ENCODE measurements around the gene GNRHR. TPM values are rescaled to one million over a fixed set of nuclear protein-coding genes. Genes with fewer than 3 reads are reported as not detected.

Gene GNRHR
- total and polyA plus RNA-seq, 10 donors: 0.37 TPM; not detected in 9

GRCh38 chr4:67694662-67695061, 59.5 kb downstream of the GNRHR start:
- Histone ChIP-seq H3K9me3 (peaks cover 0 to 7% (median 0%) of the 10 kb centered on the region in 8 donors), H3K27ac (no peak overlapping the region), H3K4me3 (no peak overlapping the region), H3K36me3 (peaks cover 0 to 63% (median 19%) of the 10 kb centered on the region in 6 donors), H3K4me1 (peaks cover 0 to 31% (median 9%) of the 10 kb centered on the region in 6 donors), H3K27me3 (replicated peaks in 1 of 7) (no peaks in the 10 kb centered on the region)
- no peak for DNase-seq
- TF ChIP-seq POLR2A (IDR thresholded peaks at IDR 0.05) (no peak), CTCF (IDR thresholded peaks at IDR 0.05 in 8 of 11, conservative IDR thresholded peaks at IDR 0.05 in 3 of 11) (no peak), POLR2AphosphoS5 (IDR thresholded peaks at IDR 0.05) (no peak)
- WGBS, 5 donors: 90 to 97% (median 95%) methylated on average over 3 of the region's 3 CpGs
- intact Hi-C loops (cut with DNase I; ENCODE audit: low total_unique reads): loop anchor here (10.0 kb wide), 1 partner anchor 140 kb away; the partner anchor contains the start of gene STAP1

GRCh38 chr4:67691328-67691727, 62.9 kb downstream of the GNRHR start:
- H3K9me3 ChIP-seq: peaks cover 0 to 7% (median 0%) of the 10 kb centered on the region in 8 donors
- H3K4me1 ChIP-seq: no peaks in the 10 kb centered on the region
- H3K36me3 ChIP-seq: peaks cover 0 to 77% (median 19%) of the 10 kb centered on the region in 6 donors
- H3K27me3 ChIP-seq (replicated peaks in 1 of 7): no peaks in the 10 kb centered on the region
- no peak for TF ChIP-seq POLR2AphosphoS5 (IDR thresholded peaks at IDR 0.05)
- no peak for TF ChIP-seq CTCF (IDR thresholded peaks at IDR 0.05 in 8 of 11, conservative IDR thresholded peaks at IDR 0.05 in 3 of 11)
- TF ChIP-seq POLR2A (IDR thresholded peaks at IDR 0.05): no peak
- intact Hi-C loops (cut with DNase I; ENCODE audit: low total_unique reads): loop anchor here (10.0 kb wide), 1 partner anchor 137 kb away; the partner anchor contains the start of gene STAP1
- H3K4me3 ChIP-seq: no peak overlapping the region
- DNase-seq: no peak
- no peak overlapping the region for H3K27ac ChIP-seq

Small RNA genes within 50 kb of the gene (small RNA-seq; reads per million reads assigned to genes)
- 0 reads per million in 4 donors for gene RF00091

Other genes starting within 250 kb of the GNRHR start
- gene CENPC, start 208.9 kb downstream of the GNRHR start, total RNA-seq: 10 to 100 TPM; 32.5 to 60.2 (median 43.3) TPM
- 1 to 10 TPM; 5.4 to 7.1 (median 6.4) TPM for gene CENPC, start 208.9 kb downstream of the GNRHR start, polyA plus RNA-seq
- gene STAP1, start 195.7 kb downstream of the GNRHR start, total RNA-seq: 10 to 100 TPM; 22.3 to 40.1 (median 24.2) TPM
- 10 to 100 TPM; 37.8 to 74.1 (median 60.3) TPM for gene STAP1, start 195.7 kb downstream of the GNRHR start, polyA plus RNA-seq
- gene UBA6, start 53.2 kb downstream of the GNRHR start, total RNA-seq: 100 to 1,000 TPM in 2 of 7 donors, 10 to 100 TPM in 5; 58.6 to 144 (median 75.9) TPM
- 1 to 10 TPM; 5.8 to 7.2 (median 6.8) TPM for gene UBA6, start 53.2 kb downstream of the GNRHR start, polyA plus RNA-seq
- not detected for gene TMPRSS11D, start 129.6 kb upstream of the GNRHR start, total RNA-seq
- under 1 TPM in 2 of 3 donors, not detected in 1; 0.02 to 0.06 TPM for gene TMPRSS11D, start 129.6 kb upstream of the GNRHR start, polyA plus RNA-seq
- gene TMPRSS11A, start 209.1 kb upstream of the GNRHR start, total RNA-seq: not detected
- under 1 TPM in 1 of 3 donors, not detected in 2; 0.07 TPM for gene TMPRSS11A, start 209.1 kb upstream of the GNRHR start, polyA plus RNA-seq

Measured in spleen (tissue), 11 donors.